ENCODE results near the gene TPCN2.

DNA sequence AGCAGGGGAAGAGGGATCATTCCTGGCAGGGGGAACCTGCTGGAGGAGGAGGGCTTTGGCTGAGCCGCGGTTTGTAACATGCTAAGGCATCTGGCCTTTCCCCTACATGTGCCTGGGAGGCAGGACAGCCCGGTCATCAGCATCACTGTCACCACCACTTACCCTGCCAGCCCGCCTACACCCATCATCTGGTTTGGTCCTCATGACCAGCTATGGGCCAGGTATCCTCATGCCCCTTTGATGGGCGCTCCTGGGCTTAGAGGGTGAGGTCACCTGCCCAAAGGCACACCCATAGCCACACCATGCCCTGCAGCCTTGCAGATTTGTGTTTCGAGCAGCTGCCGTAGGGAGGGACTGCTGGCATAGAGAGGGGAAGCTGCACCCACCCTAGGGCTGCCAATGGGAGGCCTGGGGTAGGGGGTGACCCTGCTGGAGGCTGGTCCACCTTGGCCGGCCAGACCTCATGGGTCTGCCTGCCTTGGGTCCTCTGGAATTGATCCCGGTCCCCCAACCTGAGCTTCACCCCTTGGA lies 38.3 kb upstream of the TPCN2 start:
- TF ChIP-seq EZH2 (IDR thresholded peaks at IDR 0.05) (no peak), EGR1 (IDR thresholded peaks at IDR 0.05; ENCODE audit: low read depth) (no peak)
